Rectal smooth muscle tissue (tissue), 1 donor: ENCODE measurements around the gene CTSV.
A peak's percentile ranks its signal among the peaks of the same experiment; 100 is the strongest.
"Not testable (repeated sequence)": the region's sequence is repeated elsewhere in the genome, so short reads cannot be mapped to it uniquely, and the experiment has no call there.

Experiments used
- H3K27ac ChIP-seq: one replicate; pipeline ENCODE4 v1.7.0; 2013; ENCODE audit warnings: low read depth, low read length, inconsistent platforms
- H3K27me3 ChIP-seq: one replicate; pipeline ENCODE4 v1.7.0; 2013; ENCODE audit warnings: low read length; ENCODE audit not compliant: control insufficient read depth, insufficient read depth
- H3K36me3 ChIP-seq: one replicate; pipeline ENCODE4 v1.7.0; 2013; ENCODE audit warnings: low read length; ENCODE audit not compliant: control insufficient read depth, insufficient read depth
- H3K4me1 ChIP-seq: one replicate; pipeline ENCODE4 v1.7.0; 2013; ENCODE audit warnings: low read length; ENCODE audit not compliant: control insufficient read depth, insufficient read depth
- H3K4me3 ChIP-seq: one replicate; pipeline ENCODE4 v1.7.0; 2013; ENCODE audit warnings: low read length
- H3K9ac ChIP-seq: one replicate; pipeline ENCODE4 v1.7.0; 2013; ENCODE audit warnings: low read length

The CTSV gene

DNA sequence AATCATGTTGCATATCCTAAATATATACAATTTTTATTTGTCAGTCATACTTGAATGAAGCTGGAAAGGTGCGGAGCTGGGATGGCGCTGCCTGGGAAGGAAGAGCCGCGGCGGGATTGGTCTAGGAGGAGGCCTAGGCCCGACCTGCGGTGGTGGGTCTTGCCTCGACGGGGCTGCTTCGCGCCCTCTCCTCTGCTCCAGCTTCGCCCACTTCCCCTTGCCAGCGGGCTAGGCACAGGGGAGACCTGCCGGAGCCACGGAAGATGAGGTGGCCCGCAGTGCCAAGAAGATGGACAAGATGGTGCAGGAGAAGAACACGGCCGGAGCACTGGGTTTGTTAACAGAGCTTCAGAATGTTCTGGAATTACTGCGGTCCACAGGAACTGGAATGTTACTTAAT, 28.5 kb upstream of the CTSV start:
- no peaks in the 10 kb centered on the region for H3K4me1 ChIP-seq
- no peaks in the 10 kb centered on the region for H3K36me3 ChIP-seq
- H3K27ac ChIP-seq: no peak overlapping the region
- no peak overlapping the region for H3K4me3 ChIP-seq
- no peaks in the 10 kb centered on the region for H3K27me3 ChIP-seq
- H3K9ac ChIP-seq: no peak overlapping the region

GRCh38 chr9:97064176-97064575, 25.2 kb upstream of the CTSV start:
- H3K36me3 ChIP-seq: no peaks in the 10 kb centered on the region
- no peak overlapping the region for H3K9ac ChIP-seq
- no peak overlapping the region for H3K4me3 ChIP-seq
- H3K27me3 ChIP-seq: no peaks in the 10 kb centered on the region
- no peaks in the 10 kb centered on the region for H3K4me1 ChIP-seq
- H3K27ac ChIP-seq: no peak overlapping the region

DNA sequence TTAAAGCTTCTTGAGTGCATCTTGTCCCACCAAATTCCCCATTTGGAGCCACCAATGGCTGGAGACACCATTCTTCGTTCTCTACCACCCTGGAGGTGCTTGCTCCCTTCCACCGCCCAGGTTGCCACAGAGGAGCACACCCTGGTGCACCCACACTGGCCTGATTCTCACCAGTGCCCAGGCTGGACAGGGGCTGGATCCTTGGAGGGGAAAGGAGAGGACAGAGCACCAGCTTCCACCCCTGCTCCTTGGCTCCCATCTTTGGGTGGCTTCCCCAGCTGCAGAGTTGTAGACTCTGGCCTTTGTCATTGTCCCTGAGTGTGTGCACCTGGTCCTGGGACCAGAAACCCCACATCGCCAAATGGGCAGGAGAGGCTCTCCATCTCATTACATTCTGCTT, 21.9 kb upstream of the CTSV start:
- H3K27me3 ChIP-seq: no peaks in the 10 kb centered on the region
- H3K4me3 ChIP-seq: no peak overlapping the region
- H3K36me3 ChIP-seq: no peaks in the 10 kb centered on the region
- no peaks in the 10 kb centered on the region for H3K4me1 ChIP-seq
- H3K27ac ChIP-seq: no peak overlapping the region
- no peak overlapping the region for H3K9ac ChIP-seq

DNA sequence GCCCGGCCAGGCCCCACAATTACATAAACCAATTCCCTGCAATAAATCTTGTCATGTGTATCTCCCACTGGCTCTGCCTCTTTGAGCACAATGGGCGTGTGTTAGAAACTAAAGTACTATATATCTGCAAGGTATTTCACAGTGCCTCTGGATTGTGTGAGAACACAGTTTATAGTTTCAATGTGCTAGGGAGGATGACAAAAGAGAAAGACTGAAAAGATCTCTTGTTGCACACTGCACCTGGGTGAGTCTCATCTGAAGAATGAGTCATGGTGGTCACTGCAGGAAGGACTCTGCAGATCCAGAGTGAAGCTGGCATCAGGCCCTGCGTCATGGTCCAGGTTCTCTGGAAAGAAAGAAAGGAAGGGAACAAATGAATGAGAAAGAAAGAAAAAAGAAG, 20.7 kb upstream of the CTSV start:
- no peak overlapping the region for H3K4me3 ChIP-seq
- H3K4me1 ChIP-seq: no peaks in the 10 kb centered on the region
- H3K27me3 ChIP-seq: no peaks in the 10 kb centered on the region
- H3K27ac ChIP-seq: no peak overlapping the region
- no peaks in the 10 kb centered on the region for H3K36me3 ChIP-seq
- no peak overlapping the region for H3K9ac ChIP-seq

DNA sequence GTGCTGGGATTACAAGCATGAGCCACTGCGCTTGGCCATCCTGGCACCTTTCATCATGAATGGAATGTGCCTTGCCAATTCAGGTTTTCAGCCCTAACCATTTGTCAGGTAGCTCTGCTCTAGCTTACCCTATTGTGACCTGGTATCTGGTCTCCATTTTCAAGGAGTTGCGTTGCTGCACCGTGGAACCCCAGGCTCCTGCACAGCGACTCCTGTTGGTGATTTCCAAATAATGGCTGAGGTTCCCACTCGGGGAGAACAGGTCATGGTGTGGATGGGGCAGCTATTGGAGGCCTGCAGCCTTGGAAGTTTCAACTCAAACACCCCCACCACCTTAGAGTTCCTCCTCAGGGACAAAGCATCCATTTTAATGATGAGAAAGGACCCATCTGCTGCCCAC, 18.7 kb upstream of the CTSV start:
- H3K36me3 ChIP-seq: no peaks in the 10 kb centered on the region
- H3K27ac ChIP-seq: no peak overlapping the region
- H3K4me3 ChIP-seq: no peak overlapping the region
- H3K27me3 ChIP-seq: no peaks in the 10 kb centered on the region
- no peaks in the 10 kb centered on the region for H3K4me1 ChIP-seq
- H3K9ac ChIP-seq: no peak overlapping the region

- H3K4me1 ChIP-seq, H3K36me3 ChIP-seq, H3K9ac ChIP-seq, H3K4me3 ChIP-seq, H3K27ac ChIP-seq, H3K27me3 ChIP-seq: not testable (repeated sequence)
Measured at GRCh38 chr9:97055891-97056290, 16.9 kb upstream of the CTSV start.

DNA sequence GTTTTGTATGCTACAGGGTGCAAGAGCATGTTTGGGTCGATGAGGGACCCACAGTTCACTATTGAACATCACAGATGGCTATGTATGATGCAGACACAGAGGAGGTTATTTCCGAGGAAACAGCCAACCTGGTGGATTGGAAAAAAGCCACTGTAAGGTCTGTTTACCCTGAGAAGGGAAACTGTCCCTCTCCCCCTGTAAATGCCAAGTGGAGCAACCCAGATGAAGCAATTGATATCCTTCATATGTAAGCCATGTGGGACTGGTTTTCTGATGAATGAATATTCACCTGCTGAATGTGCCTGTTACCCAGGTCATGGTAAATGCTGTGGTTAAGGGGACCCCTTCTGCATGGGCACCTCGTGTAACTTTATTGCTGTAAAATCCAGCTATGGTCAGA, 14.8 kb upstream of the CTSV start:
- Histone ChIP-seq H3K27me3 (no peaks in the 10 kb centered on the region), H3K36me3 (no peaks in the 10 kb centered on the region), H3K4me1 (no peaks in the 10 kb centered on the region), H3K27ac (no peak overlapping the region), H3K9ac (no peak overlapping the region), H3K4me3 (no peak overlapping the region)

DNA sequence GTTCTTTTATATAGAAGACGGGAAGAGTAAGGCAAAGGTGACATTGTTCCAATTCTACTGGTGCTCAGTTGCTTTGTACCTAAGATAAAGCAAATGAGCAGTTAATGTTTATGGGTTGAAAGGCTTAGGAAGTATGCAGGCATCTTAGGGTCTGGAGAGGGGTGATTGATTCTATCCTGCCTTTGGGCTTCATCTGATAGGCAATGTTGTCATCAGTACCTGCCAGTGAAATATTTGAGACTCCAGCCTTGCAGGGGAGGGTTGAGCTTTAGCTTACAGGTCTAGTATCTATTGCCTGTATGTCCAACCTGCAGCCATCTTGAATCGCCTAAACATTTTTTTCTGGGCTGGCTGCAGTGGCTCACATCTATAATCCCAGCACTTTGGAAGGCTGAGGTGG, 13.8 kb upstream of the CTSV start:
- H3K4me3 ChIP-seq: no peak overlapping the region
- no peak overlapping the region for H3K9ac ChIP-seq
- no peaks in the 10 kb centered on the region for H3K27me3 ChIP-seq
- H3K36me3 ChIP-seq: no peaks in the 10 kb centered on the region
- no peaks in the 10 kb centered on the region for H3K4me1 ChIP-seq
- H3K27ac ChIP-seq: no peak overlapping the region

DNA sequence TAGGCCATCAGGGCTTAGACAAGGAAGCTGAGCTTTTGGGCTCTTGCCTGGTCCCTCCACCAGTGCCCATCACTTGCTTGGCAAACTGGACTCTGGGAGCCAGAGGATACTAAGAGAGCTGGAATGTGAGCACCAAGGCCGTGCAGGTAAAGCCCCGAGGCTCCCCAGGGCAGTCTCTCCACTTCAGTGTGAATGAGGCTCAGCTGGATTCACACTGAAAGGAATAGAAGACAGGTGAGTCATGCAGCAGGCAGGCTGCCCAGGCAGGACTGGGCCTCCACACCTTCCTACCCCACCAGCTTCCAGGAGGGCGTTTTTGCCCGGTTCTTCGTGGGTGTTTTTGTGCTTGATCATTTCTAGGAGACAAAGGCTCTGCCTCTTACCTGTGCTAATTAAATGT, 7.3 kb upstream of the CTSV start:
- Histone ChIP-seq H3K36me3 (no peaks in the 10 kb centered on the region), H3K4me3 (no peak overlapping the region), H3K27me3 (no peaks in the 10 kb centered on the region), H3K27ac (no peak overlapping the region), H3K9ac (no peak overlapping the region), H3K4me1 (no peaks in the 10 kb centered on the region)

- Histone ChIP-seq H3K4me1 (no peaks in the 10 kb centered on the region), H3K4me3 (no peak overlapping the region), H3K9ac (no peak overlapping the region), H3K36me3 (no peaks in the 10 kb centered on the region), H3K27me3 (no peaks in the 10 kb centered on the region), H3K27ac (no peak overlapping the region)
Measured at GRCh38 chr9:97045300-97045699, 6.4 kb upstream of the CTSV start.

DNA sequence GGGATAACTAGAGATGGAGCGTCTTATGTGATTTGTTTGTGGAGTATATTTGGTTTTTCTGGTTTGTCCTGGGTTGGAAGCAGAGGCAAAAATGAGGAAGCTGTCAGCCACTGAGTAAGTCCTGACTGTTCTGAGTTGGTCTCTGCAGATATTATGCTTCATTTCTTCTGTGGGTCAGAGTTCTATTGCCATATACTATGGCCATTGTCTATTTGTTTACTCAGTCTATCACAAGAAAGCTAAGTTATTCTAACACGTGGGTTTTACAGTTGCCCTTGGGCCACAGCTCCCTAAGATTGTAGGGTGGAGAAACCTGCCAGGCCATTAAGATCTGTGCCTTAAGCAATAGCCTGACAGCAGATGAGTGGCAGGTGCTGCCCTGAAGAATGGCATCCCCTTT, 3.0 kb upstream of the CTSV start:
- H3K9ac ChIP-seq: no peak overlapping the region
- H3K4me1 ChIP-seq: no peaks in the 10 kb centered on the region
- H3K4me3 ChIP-seq: no peak overlapping the region
- no peak overlapping the region for H3K27ac ChIP-seq
- no peaks in the 10 kb centered on the region for H3K27me3 ChIP-seq
- H3K36me3 ChIP-seq: no peaks in the 10 kb centered on the region

DNA sequence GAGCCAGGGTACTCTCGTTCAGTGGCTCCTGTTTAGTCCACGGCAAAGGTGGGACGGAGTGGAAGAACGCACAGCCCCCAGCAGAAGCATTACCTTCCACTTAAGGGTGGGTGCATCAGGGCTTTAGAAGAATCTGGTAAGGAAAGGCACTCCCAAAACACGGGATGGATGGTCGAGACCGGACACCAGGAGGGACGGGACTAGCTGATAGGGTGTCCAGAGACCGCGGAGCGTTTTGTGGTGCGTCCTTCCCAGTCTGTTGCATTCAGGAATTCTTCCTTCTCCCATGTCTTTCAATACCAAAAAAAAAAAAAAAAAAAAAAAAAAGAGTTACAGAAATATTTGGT, 545 bp upstream of the CTSV start:
- Histone ChIP-seq H3K9ac (no peak overlapping the region), H3K4me3 (peak overlapping the region; percentile 83), H3K4me1 (no peaks in the 10 kb centered on the region), H3K27ac (no peak overlapping the region), H3K36me3 (no peaks in the 10 kb centered on the region), H3K27me3 (no peaks in the 10 kb centered on the region)

DNA sequence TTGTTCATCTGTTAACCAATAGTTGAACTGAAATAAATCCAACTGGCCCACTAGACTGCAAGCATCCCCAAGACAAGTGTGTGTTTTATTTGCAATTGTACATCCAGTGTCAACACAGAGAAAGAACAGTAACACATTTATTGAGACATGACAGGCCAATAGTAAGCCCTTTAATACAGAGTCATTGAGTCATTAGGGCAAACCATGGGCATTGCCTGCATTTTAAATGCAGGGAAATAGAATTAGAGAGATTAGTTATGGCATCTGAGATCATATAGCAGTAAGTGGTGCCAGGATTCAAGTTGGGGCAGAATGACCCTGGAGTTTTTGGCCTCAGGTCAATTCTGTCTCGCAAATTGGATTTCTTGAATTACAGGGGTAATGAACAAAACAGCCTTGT, 15.4 kb downstream of the CTSV start:
- not testable (repeated sequence) for H3K4me1 ChIP-seq, H3K27ac ChIP-seq, H3K9ac ChIP-seq, H3K4me3 ChIP-seq, H3K36me3 ChIP-seq, H3K27me3 ChIP-seq
